ENCODE measurements around the gene ESR2.

DNA sequence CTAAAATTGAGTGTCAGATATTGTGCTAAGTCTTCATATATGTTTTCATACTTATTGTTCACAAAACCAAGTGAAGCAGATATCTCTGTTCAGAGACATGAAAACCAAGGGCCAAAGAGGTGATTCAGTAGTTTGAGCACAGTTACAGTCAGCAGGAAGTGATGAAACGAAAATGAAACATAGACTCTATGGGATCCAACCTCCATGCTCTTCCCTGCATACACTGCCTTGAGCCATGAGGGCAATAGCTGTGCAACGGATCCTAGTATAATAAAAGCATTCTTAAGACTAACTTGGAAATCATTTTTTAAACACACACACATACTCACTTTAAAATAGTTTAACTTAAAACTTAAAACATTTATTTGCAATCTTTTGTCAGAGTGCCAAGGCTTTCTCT is 27.9 kb downstream of the ESR2 start:
- TF ChIP-seq, protein P1, sequence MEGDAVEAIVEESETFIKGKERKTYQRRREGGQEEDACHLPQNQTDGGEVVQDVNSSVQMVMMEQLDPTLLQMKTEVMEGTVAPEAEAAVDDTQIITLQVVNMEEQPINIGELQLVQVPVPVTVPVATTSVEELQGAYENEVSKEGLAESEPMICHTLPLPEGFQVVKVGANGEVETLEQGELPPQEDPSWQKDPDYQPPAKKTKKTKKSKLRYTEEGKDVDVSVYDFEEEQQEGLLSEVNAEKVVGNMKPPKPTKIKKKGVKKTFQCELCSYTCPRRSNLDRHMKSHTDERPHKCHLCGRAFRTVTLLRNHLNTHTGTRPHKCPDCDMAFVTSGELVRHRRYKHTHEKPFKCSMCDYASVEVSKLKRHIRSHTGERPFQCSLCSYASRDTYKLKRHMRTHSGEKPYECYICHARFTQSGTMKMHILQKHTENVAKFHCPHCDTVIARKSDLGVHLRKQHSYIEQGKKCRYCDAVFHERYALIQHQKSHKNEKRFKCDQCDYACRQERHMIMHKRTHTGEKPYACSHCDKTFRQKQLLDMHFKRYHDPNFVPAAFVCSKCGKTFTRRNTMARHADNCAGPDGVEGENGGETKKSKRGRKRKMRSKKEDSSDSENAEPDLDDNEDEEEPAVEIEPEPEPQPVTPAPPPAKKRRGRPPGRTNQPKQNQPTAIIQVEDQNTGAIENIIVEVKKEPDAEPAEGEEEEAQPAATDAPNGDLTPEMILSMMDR (IDR thresholded peaks at IDR 0.05) = no peak
- TF ChIP-seq POLR2A (IDR thresholded peaks at IDR 0.05) (no peak), EP300 (IDR thresholded peaks at IDR 0.05) (no peak)
